NOMO-1 treated with dmso at 0.1 percent for 144 hours (cell line): ENCODE measurements around the gene TMEM82.

Experiments used
- DNase-seq: peaks from one replicate; lab custom pipeline; 2025; ENCODE audit not compliant: unreplicated experiment; lab: John Stamatoyannopoulos, UW

The TMEM82 gene

GRCh38 chr1:15755646-15756040 lies 13.3 kb downstream of the TMEM82 start:
- no peak for DNase-seq

GRCh38 chr1:15756143-15757015 lies 14.1 kb downstream of the TMEM82 start:
- no peak for DNase-seq

GRCh38 chr1:15757016-15757543 lies 14.8 kb downstream of the TMEM82 start:
- no peak for DNase-seq

GRCh38 chr1:15757575-15758342 lies 15.5 kb downstream of the TMEM82 start:
- no peak for DNase-seq

GRCh38 chr1:15758343-15758931 lies 16.1 kb downstream of the TMEM82 start, which contains the start of gene FBLIM1:
Gene FBLIM1 (plus strand): TSS chr1:15758795. CDS start chr1:15764984, 6,189 bp downstream.
- no peak for DNase-seq

GRCh38 chr1:15758953-15759661 lies 16.8 kb downstream of the TMEM82 start:
- no peak for DNase-seq

- DNase-seq: no peak
Measured at GRCh38 chr1:15760520-15761211, 18.4 kb downstream of the TMEM82 start.

GRCh38 chr1:15761366-15762128 lies 19.2 kb downstream of the TMEM82 start:
- no peak for DNase-seq

- no peak for DNase-seq
Measured at GRCh38 chr1:15762546-15762945, 20.2 kb downstream of the TMEM82 start.

- DNase-seq: no peak
Measured at GRCh38 chr1:15764269-15764764, 22.0 kb downstream of the TMEM82 start.

GRCh38 chr1:15764890-15765289 lies 22.6 kb downstream of the TMEM82 start:
- no peak for DNase-seq

- no peak for DNase-seq
Measured at GRCh38 chr1:15765495-15766194, 23.3 kb downstream of the TMEM82 start.

- no peak for DNase-seq
Measured at GRCh38 chr1:15767941-15768340, 25.6 kb downstream of the TMEM82 start.

GRCh38 chr1:15768388-15768787 lies 26.1 kb downstream of the TMEM82 start:
- no peak for DNase-seq

- no peak for DNase-seq
Measured at GRCh38 chr1:15770313-15770962, 28.1 kb downstream of the TMEM82 start.

- DNase-seq: no peak
Measured at GRCh38 chr1:15771836-15772515, 29.7 kb downstream of the TMEM82 start.

- DNase-seq: no peak
Measured at GRCh38 chr1:15775706-15776105, 33.4 kb downstream of the TMEM82 start.
